HepG2 (cell line): Measurements from ENCODE around the gene EMC1. TPM values are rescaled to one million over a fixed set of nuclear protein-coding genes. Genes with fewer than 3 reads are reported as not detected.

ENCODE experiments used
- CCDC6 ChIP-seq: sonication (generic); formaldehyde crosslinking; IDR thresholded peaks from 2 replicates; pipeline ENCODE4 v1.8.1; 2022; ENCODE audit warnings: mild to moderate bottlenecking, missing genetic modification reagents, moderate library complexity
- FOXJ3 ChIP-seq: sonication (generic); formaldehyde crosslinking; IDR thresholded peaks from 2 replicates; pipeline ENCODE4 v1.4.0; 2020; ENCODE audit warnings: missing genetic modification reagents, mild to moderate bottlenecking, borderline replicate concordance
- MAZ ChIP-seq, 2 experiments: sonication (generic) in 1 of 2; formaldehyde crosslinking in 1 of 2; IDR thresholded peaks; 2 replicates each; pipeline versions ENCODE4 v1.5.0 to v1.6.1; 2012 to 2020; ENCODE audit warnings: low read depth in 2 of 2, mild to moderate bottlenecking in 2 of 2, borderline replicate concordance in 1 of 2, improper control_type of control experiment in 1 of 2, low read length in 1 of 2, missing genetic modification reagents in 1 of 2, moderate library complexity in 1 of 2
- NFAT5 ChIP-seq: sonication (generic); formaldehyde crosslinking; IDR thresholded peaks from 2 replicates; pipeline ENCODE4 v1.4.0; 2020; ENCODE audit warnings: missing genetic modification reagents
- PHF5A ChIP-seq: IDR thresholded peaks from one replicate; pipeline ENCODE4 v1.6.1; 2018; ENCODE audit warnings: low read depth, missing genetic modification reagents; ENCODE audit not compliant: unreplicated experiment
- TOE1 ChIP-seq: sonication (generic); formaldehyde crosslinking; IDR thresholded peaks from 2 replicates; pipeline ENCODE4 v1.4.0; 2020; ENCODE audit warnings: mild to moderate bottlenecking, missing genetic modification reagents
- ZBTB3 ChIP-seq: sonication (generic); formaldehyde crosslinking; IDR thresholded peaks from 2 replicates; pipeline ENCODE4 v1.4.0; 2020; ENCODE audit warnings: low read depth, mild to moderate bottlenecking, moderate library complexity, missing genetic modification reagents, borderline replicate concordance
- ZBTB46 ChIP-seq: sonication (generic); formaldehyde crosslinking; IDR thresholded peaks from 2 replicates; pipeline ENCODE4 v1.4.0; 2020; ENCODE audit warnings: mild to moderate bottlenecking, missing genetic modification reagents, borderline replicate concordance
- ZNF235 ChIP-seq: sonication (generic); formaldehyde crosslinking; IDR thresholded peaks from 2 replicates; pipeline ENCODE4 v1.8.1; 2023; ENCODE audit warnings: mild to moderate bottlenecking, missing genetic modification reagents, borderline replicate concordance
- polyA plus RNA-seq, 8 experiments: library from polyadenylated mRNA; depleted of rRNA in 3 of 8; stranded (reverse) in 7 of 8; unstranded in 1 of 8; fragments of >200 nt; fragmentation: Illumina TruSeq in 4 of 8; extraction: Trizol in 4 of 8; gene quantifications; 2 replicates each; pipeline versions ENCODE4 v1.2.1 to v1.2.3, GENCODE V29; 2011 to 2016; ENCODE audit warnings: low read depth in 4 of 8, missing spikeins in 1 of 8, mixed read lengths in 1 of 8; ENCODE audit not compliant: insufficient read depth in 1 of 8
- total RNA-seq, 5 experiments: library from RNA; depleted of rRNA; stranded (reverse); fragments of >200 nt; fragmentation: Illumina TruSeq; extraction: Trizol; gene quantifications; 2 replicates each; pipeline ENCODE4 v1.2.3, GENCODE V29; 2016; ENCODE audit warnings: low read depth in 1 of 5
- TF ChIP-seq, protein P1 (sequence below): IDR thresholded peaks from 2 replicates; pipeline ENCODE4 v1.6.1; 2016; ENCODE audit warnings: missing compliant biosample characterization, missing genetic modification reagents, borderline replicate concordance
- TF ChIP-seq, protein P2 (sequence below): sonication (generic); formaldehyde crosslinking; IDR thresholded peaks from 2 replicates; pipeline ENCODE4 v1.5.1; 2020; ENCODE audit warnings: mild to moderate bottlenecking, missing genetic modification reagents, borderline replicate concordance

Gene EMC1
- total and polyA plus RNA-seq, 2 of the 13 experiments (the other 11 are each of a cell fraction or from before 2014, with no cell fraction given) = 38.0 to 61.3 TPM

DNA sequence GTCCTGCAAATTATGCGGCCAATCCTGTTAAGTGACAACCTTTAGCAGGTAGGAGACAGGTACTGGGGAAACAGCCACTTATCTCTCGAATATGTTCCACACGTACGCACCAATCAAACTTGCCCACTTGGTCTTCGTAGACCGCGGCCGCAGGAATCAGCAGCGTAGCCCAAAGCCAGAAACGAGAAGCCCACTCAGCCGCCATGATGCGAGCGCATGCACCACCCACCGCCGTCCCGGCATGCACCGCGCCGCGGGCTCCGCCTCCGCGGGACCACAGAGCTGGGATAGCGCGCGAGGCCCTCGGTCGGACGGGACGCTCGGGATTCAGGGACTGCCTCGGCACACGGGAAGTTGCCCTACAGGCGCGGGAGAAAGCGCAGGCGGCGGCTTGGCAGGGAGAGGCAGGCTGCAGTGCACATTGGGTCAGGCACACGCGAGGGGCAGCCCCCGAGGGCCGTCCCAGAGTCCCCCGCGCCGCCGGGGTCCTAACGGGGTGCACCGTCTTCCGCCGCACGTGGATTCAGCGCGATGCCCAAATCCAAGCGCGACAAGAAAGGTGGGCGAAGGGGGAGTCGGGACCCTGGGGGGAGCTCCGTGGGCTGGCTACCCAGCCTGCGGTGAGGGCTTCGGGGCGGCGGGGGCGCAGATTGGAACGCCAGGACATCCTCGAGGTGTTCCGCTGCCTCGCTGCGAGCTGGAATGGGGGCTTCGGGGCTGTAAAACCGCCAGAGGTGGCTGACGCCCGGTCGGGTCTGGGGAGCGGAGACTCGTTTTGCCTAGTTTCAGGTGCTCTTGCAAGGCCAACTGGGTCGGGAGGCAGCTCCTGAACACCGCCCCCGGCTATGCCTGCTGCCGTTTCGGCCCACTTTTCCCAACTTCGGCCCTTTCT, at the start of gene EMC1, which contains the start of gene MRTO4 (continued):
- TF ChIP-seq FOXJ3 (CRISPR knock-in tag) (no peak), ZBTB46 (CRISPR knock-in tag) (no peak), TOE1 (CRISPR knock-in tag) (no peak), ZBTB3 (0 out of 2 replicates have a peak, but pooled peaks have one; percentile 63), NFAT5 (peak; percentile 77; the same call in 1 of the 2 replicates), PHF5A (CRISPR knock-in tag) (peak; percentile 53), ZNF235 (peak; percentile 94; the same call in 1 of the 2 replicates), CCDC6 (CRISPR knock-in tag) (peak; percentile 55; the same call in 1 of the 2 replicates), MAZ (IDR thresholded peaks at IDR 0.05; ENCODE audit: borderline replicate concordance, low read depth, low read length) (no peak), MAZ (CRISPR knock-in tag; IDR thresholded peaks at IDR 0.05; ENCODE audit: low read depth) (peak; percentile 71)
- TF ChIP-seq, protein P1, sequence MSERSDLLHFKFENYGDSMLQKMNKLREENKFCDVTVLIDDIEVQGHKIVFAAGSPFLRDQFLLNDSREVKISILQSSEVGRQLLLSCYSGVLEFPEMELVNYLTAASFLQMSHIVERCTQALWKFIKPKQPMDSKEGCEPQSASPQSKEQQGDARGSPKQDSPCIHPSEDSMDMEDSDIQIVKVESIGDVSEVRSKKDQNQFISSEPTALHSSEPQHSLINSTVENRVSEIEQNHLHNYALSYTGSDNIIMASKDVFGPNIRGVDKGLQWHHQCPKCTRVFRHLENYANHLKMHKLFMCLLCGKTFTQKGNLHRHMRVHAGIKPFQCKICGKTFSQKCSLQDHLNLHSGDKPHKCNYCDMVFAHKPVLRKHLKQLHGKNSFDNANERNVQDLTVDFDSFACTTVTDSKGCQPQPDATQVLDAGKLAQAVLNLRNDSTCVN (CRISPR knock-in tag) = peak; percentile 87; the same call in 1 of the 2 replicates
- TF ChIP-seq, protein P2, sequence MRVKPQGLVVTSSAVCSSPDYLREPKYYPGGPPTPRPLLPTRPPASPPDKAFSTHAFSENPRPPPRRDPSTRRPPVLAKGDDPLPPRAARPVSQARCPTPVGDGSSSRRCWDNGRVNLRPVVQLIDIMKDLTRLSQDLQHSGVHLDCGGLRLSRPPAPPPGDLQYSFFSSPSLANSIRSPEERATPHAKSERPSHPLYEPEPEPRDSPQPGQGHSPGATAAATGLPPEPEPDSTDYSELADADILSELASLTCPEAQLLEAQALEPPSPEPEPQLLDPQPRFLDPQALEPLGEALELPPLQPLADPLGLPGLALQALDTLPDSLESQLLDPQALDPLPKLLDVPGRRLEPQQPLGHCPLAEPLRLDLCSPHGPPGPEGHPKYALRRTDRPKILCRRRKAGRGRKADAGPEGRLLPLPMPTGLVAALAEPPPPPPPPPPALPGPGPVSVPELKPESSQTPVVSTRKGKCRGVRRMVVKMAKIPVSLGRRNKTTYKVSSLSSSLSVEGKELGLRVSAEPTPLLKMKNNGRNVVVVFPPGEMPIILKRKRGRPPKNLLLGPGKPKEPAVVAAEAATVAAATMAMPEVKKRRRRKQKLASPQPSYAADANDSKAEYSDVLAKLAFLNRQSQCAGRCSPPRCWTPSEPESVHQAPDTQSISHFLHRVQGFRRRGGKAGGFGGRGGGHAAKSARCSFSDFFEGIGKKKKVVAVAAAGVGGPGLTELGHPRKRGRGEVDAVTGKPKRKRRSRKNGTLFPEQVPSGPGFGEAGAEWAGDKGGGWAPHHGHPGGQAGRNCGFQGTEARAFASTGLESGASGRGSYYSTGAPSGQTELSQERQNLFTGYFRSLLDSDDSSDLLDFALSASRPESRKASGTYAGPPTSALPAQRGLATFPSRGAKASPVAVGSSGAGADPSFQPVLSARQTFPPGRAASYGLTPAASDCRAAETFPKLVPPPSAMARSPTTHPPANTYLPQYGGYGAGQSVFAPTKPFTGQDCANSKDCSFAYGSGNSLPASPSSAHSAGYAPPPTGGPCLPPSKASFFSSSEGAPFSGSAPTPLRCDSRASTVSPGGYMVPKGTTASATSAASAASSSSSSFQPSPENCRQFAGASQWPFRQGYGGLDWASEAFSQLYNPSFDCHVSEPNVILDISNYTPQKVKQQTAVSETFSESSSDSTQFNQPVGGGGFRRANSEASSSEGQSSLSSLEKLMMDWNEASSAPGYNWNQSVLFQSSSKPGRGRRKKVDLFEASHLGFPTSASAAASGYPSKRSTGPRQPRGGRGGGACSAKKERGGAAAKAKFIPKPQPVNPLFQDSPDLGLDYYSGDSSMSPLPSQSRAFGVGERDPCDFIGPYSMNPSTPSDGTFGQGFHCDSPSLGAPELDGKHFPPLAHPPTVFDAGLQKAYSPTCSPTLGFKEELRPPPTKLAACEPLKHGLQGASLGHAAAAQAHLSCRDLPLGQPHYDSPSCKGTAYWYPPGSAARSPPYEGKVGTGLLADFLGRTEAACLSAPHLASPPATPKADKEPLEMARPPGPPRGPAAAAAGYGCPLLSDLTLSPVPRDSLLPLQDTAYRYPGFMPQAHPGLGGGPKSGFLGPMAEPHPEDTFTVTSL (CRISPR knock-in tag) = no peak
